Ovary (tissue), 9 donors: ENCODE results near the gene PIGH. TPM values are rescaled to one million over a fixed set of nuclear protein-coding genes. Genes with fewer than 3 reads are reported as not detected.

ENCODE experiments used
- DNase-seq, 5 donors: peaks; one replicate each; pipeline ENCODE4 v3.0.0-alpha.2; 2019 to 2020
- H3K27ac ChIP-seq, 2 donors: fragments of 200-600 bp; one replicate each; pipeline versions ENCODE4 v1.5.1 to v1.8.0; 2019 to 2022
- H3K27me3 ChIP-seq: fragments of 200-600 bp; one replicate; pipeline ENCODE4 v1.8.0; 2022
- H3K36me3 ChIP-seq: fragments of 200-600 bp; sonication (generic); one replicate; pipeline ENCODE4 v1.5.1; 2019
- H3K4me1 ChIP-seq: one replicate; pipeline ENCODE4 v1.8.1; 2013; ENCODE audit warnings: mild to moderate bottlenecking, moderate library complexity; ENCODE audit not compliant: insufficient read depth
- H3K4me3 ChIP-seq: fragments of 200-600 bp; sonication (generic); one replicate; pipeline ENCODE4 v1.5.1; 2017
- H3K9me3 ChIP-seq, 2 donors: fragments of 200-600 bp in 1 of 2; sonication (generic) in 1 of 2; one replicate each; pipeline versions ENCODE4 v1.5.1 to v1.8.1; 2013 to 2019; ENCODE audit warnings: mild to moderate bottlenecking in 1 of 2, moderate library complexity in 1 of 2
- EP300 ChIP-seq: sonication (generic); formaldehyde crosslinking; IDR thresholded peaks from one replicate; pipeline ENCODE4 v1.6.1; 2017; ENCODE audit warnings: antibody characterized with exemption
- POLR2A ChIP-seq: fragments of 450-650 bp; IDR thresholded peaks from one replicate; pipeline ENCODE4 v1.6.1; 2017; ENCODE audit warnings: antibody characterized with exemption, mild to moderate bottlenecking, moderate library complexity
- WGBS, 3 donors: extraction: QIAGEN DNeasy Blood & Tissue Kit in 1 of 3; methylation state at CpG; one replicate each; pipeline versions ENCODE4 v1.1.5 to v1.1.7; 2013 to 2017; 5-methylcytosine and 5-hydroxymethylcytosine counted together
- intact Hi-C, 4 donors: fragments of 100-400 bp; cut with DNase I; formaldehyde crosslinking; loops; one replicate each; pipeline versions ENCODE4 v1.11.0 to v1.15.1; 2022 to 2023
- polyA plus RNA-seq, 2 donors: library from polyadenylated mRNA; stranded (reverse); fragments of 200-250 nt in 1 of 2; fragments of 350-450 nt in 1 of 2; fragmentation: Illumina TruSeq in 1 of 2; extraction: RNeasy Lipid Tissue Mini Kit (QIAGEN cat#74804) in 1 of 2; gene quantifications; one replicate each; pipeline ENCODE4 v1.2.3, GENCODE V29; 2013 to 2014
- total RNA-seq, 7 donors: library from RNA; depleted of rRNA in 2 of 7; stranded (reverse); fragments of >200 nt in 2 of 7; fragmentation: NEBNext Ultra II Directional in 3 of 7; extraction: Animal tissue kit (Norgen Biotek cat#: 25700) in 3 of 7; gene quantifications; one replicate each; pipeline versions ENCODE4 v1.1.0 to v1.2.4, GENCODE V29; 2016 to 2023
- TF ChIP-seq, protein P1 (sequence below), 3 donors: fragments of 450-650 bp in 2 of 3; fragments of 200-600 bp in 1 of 3; IDR thresholded peaks; one replicate each; pipeline versions ENCODE4 v1.5.1 to v1.8.0; 2016 to 2022; ENCODE audit warnings: antibody characterized with exemption in 3 of 3, mild to moderate bottlenecking in 1 of 3
- donor health status: DM: no; HTN: no; CAD: no; lungs with moderate emphysema.
- donor health status: DM: no; HTN: no; CAD: no.
- donor health status: Bipolar disorder and iron deficiency.
- donor health status: DM: yes; HTN: yes; CAD: no.
- donor health status: DM: no; HTN: no; CAD: no.
- donor health status: DM: yes; HTN: yes; CAD: no.

The PIGH gene
- total and polyA plus RNA-seq, 9 donors: 21.9 to 35.2 (median 30.2) TPM

- intact Hi-C loops: no loop called here
- H3K36me3 ChIP-seq: no peaks in the 10 kb centered on the region
- no peaks in the 10 kb centered on the region for H3K9me3 ChIP-seq
- DNase-seq: no peak
- H3K4me1 ChIP-seq: no peaks in the 10 kb centered on the region
- no peak overlapping the region for H3K27ac ChIP-seq
- WGBS, 3 donors: 66 to 76% (median 71%) methylated on average over 3 of the region's 3 CpGs
- TF ChIP-seq, protein P1, sequence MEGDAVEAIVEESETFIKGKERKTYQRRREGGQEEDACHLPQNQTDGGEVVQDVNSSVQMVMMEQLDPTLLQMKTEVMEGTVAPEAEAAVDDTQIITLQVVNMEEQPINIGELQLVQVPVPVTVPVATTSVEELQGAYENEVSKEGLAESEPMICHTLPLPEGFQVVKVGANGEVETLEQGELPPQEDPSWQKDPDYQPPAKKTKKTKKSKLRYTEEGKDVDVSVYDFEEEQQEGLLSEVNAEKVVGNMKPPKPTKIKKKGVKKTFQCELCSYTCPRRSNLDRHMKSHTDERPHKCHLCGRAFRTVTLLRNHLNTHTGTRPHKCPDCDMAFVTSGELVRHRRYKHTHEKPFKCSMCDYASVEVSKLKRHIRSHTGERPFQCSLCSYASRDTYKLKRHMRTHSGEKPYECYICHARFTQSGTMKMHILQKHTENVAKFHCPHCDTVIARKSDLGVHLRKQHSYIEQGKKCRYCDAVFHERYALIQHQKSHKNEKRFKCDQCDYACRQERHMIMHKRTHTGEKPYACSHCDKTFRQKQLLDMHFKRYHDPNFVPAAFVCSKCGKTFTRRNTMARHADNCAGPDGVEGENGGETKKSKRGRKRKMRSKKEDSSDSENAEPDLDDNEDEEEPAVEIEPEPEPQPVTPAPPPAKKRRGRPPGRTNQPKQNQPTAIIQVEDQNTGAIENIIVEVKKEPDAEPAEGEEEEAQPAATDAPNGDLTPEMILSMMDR (IDR thresholded peaks at IDR 0.05): no peak
- TF ChIP-seq POLR2A (no peak), EP300 (no peak)
- H3K4me3 ChIP-seq: no peak overlapping the region
- H3K27me3 ChIP-seq: no peaks in the 10 kb centered on the region
These were observed 36.4 kb upstream of the PIGH start for GRCh38 chr14:67636361-67636919.

DNA sequence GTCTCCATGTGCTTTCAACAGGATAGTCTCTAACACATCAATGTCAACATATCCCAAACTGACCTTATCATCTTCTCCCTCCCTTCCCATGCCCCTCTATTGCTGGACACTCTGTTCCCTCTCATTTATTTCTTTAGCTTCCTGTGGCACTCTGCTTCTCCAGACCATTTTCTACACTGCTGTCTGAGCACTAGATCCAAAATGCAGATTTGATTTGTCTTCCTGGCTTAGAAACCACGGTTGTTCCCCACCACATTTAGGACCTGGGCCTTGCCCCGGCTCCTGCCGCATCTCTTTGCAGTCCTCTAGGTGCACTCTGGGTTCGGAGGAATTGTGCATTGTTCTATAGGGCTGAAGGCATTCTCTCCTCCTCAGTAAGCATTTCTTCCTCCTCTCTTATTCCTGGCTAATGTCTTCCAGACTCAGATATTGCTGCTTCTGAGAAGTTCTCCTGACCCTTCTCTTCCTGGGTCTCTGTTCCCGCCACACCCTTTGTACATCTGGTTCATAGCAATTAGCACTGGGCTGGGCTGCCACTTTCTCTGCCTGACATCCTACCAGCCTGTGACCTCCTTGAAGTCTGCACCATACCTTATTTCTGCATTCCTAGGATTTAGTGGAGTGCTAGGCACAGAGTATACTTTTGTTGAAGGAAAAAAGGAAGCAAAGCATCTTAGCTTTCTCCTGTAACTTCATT lies 33.5 kb upstream of the PIGH start:
- 88 to 91% (median 90%) methylated on average over 5 of the region's 5 CpGs for WGBS, 3 donors
- intact Hi-C loops: no loop called here
- Histone ChIP-seq H3K4me3 (no peak overlapping the region), H3K27me3 (no peaks in the 10 kb centered on the region), H3K36me3 (no peaks in the 10 kb centered on the region), H3K9me3 (no peaks in the 10 kb centered on the region), H3K27ac (no peak overlapping the region), H3K4me1 (no peaks in the 10 kb centered on the region)
- TF ChIP-seq, protein P1 (IDR thresholded peaks at IDR 0.05): no peak
- TF ChIP-seq POLR2A: no peak
- TF ChIP-seq EP300: no peak
- no peak for DNase-seq

GRCh38 chr14:67630938-67631337 lies 30.9 kb upstream of the PIGH start:
- TF ChIP-seq POLR2A (no peak), EP300 (no peak)
- TF ChIP-seq, protein P1 (IDR thresholded peaks at IDR 0.05): no peak
- 61 to 70% (median 69%) methylated on average over 5 of the region's 5 CpGs for WGBS, 3 donors
- intact Hi-C loops: no loop called here
- Histone ChIP-seq H3K27me3 (no peaks in the 10 kb centered on the region), H3K9me3 (no peaks in the 10 kb centered on the region), H3K4me3 (no peak overlapping the region), H3K4me1 (no peaks in the 10 kb centered on the region), H3K27ac (no peak overlapping the region), H3K36me3 (no peaks in the 10 kb centered on the region)
- DNase-seq: no peak

GRCh38 chr14:67630186-67630585 lies 30.1 kb upstream of the PIGH start:
- no peaks in the 10 kb centered on the region for H3K9me3 ChIP-seq
- TF ChIP-seq POLR2A (no peak), EP300 (no peak)
- TF ChIP-seq, protein P1 (IDR thresholded peaks at IDR 0.05): no peak
- no peaks in the 10 kb centered on the region for H3K36me3 ChIP-seq
- H3K4me3 ChIP-seq: no peak overlapping the region
- no peaks in the 10 kb centered on the region for H3K4me1 ChIP-seq
- no peak for DNase-seq
- WGBS, 3 donors: 88 to 94% (median 90%) methylated on average over 4 of the region's 4 CpGs
- intact Hi-C loops: no loop called here
- H3K27me3 ChIP-seq: no peaks in the 10 kb centered on the region
- H3K27ac ChIP-seq: no peak overlapping the region
